Liver (tissue), 9 donors: Measurements from ENCODE around the gene CDK17. TPM values are rescaled to one million over a fixed set of nuclear protein-coding genes. Genes with fewer than 3 reads are reported as not detected.

ENCODE experiments used
- DNase-seq: peaks from one replicate; pipeline ENCODE4 v3.0.0-alpha.2; 2017; ENCODE audit warnings: low spot score
- H3K27ac ChIP-seq, 2 donors: one replicate each; pipeline ENCODE4 v1.7.0; 2013; ENCODE audit warnings: inconsistent platforms in 2 of 2, low read length in 2 of 2, control low read depth in 1 of 2, low read depth in 1 of 2, mild to moderate bottlenecking in 1 of 2
- H3K27me3 ChIP-seq, 4 donors: one replicate each; pipeline versions ENCODE4 v1.6.1 to v1.7.0; 2013; ENCODE audit warnings: low read length in 3 of 4, inconsistent platforms in 1 of 4, mild to moderate bottlenecking in 1 of 4, moderate library complexity in 1 of 4; ENCODE audit not compliant: control insufficient read depth in 4 of 4, insufficient read depth in 4 of 4
- H3K36me3 ChIP-seq, 4 donors: one replicate each; pipeline versions ENCODE4 v1.6.1 to v1.7.0; 2013; ENCODE audit warnings: low read length in 3 of 4, mild to moderate bottlenecking in 3 of 4, low read depth in 1 of 4, moderate library complexity in 1 of 4; ENCODE audit not compliant: control insufficient read depth in 4 of 4, insufficient read depth in 3 of 4
- H3K4me1 ChIP-seq, 4 donors: one replicate each; pipeline versions ENCODE4 v1.6.1 to v1.7.0; 2013; ENCODE audit warnings: low read length in 3 of 4, mild to moderate bottlenecking in 3 of 4, moderate library complexity in 1 of 4; ENCODE audit not compliant: control insufficient read depth in 4 of 4, insufficient read depth in 4 of 4
- H3K4me3 ChIP-seq, 3 donors: one replicate each; pipeline versions ENCODE4 v1.6.1 to v1.7.0; 2013; ENCODE audit warnings: low read length in 3 of 3, control low read depth in 1 of 3, low read depth in 1 of 3, mild to moderate bottlenecking in 1 of 3
- H3K9ac ChIP-seq, 2 donors: one replicate each; pipeline ENCODE4 v1.7.0; 2013; ENCODE audit warnings: low read length in 2 of 2, mild to moderate bottlenecking in 2 of 2, moderate library complexity in 2 of 2, control low read depth in 1 of 2, low read depth in 1 of 2
- H3K9me3 ChIP-seq, 4 donors: one replicate each; pipeline versions ENCODE4 v1.6.1 to v1.7.0; 2013; ENCODE audit warnings: low read length in 3 of 4; ENCODE audit not compliant: control insufficient read depth in 4 of 4
- CTCF ChIP-seq: fragments of 150-350 bp; IDR thresholded peaks from 2 replicates; pipeline ENCODE4 v1.5.1; 2017; ENCODE audit warnings: improper control_type of control experiment, low read depth, low read length; ENCODE audit not compliant: missing input control
- EGR1 ChIP-seq, 2 donors: IDR thresholded peaks; 2 replicates each; pipeline ENCODE4 v1.6.1; 2016 to 2018; ENCODE audit warnings: antibody characterized with exemption in 2 of 2, low read depth in 2 of 2
- FOXA1 ChIP-seq: IDR thresholded peaks from 2 replicates; pipeline ENCODE4 v1.6.1; 2016; ENCODE audit warnings: antibody characterized with exemption
- FOXA2 ChIP-seq: IDR thresholded peaks from 2 replicates; pipeline ENCODE4 v1.6.1; 2016; ENCODE audit warnings: antibody characterized with exemption
- GABPA ChIP-seq, 2 donors: IDR thresholded peaks in 1 of 2; conservative IDR thresholded peaks in 1 of 2; 2 replicates each; pipeline ENCODE4 v1.6.1; 2016; ENCODE audit warnings: antibody characterized with exemption in 2 of 2, mild to moderate bottlenecking in 1 of 2, moderate library complexity in 1 of 2
- HNF4A ChIP-seq, 2 donors: conservative IDR thresholded peaks; 2 replicates each; pipeline ENCODE4 v1.6.1; 2016; ENCODE audit warnings: antibody characterized with exemption in 2 of 2, mild to moderate bottlenecking in 2 of 2
- HNF4G ChIP-seq: IDR thresholded peaks from 2 replicates; pipeline ENCODE4 v1.6.1; 2016; ENCODE audit warnings: antibody characterized with exemption
- JUND ChIP-seq, 2 donors: IDR thresholded peaks; 2 replicates each; pipeline ENCODE4 v1.6.1; 2016; ENCODE audit warnings: antibody characterized with exemption in 2 of 2
- MAX ChIP-seq: IDR thresholded peaks from 2 replicates; pipeline ENCODE4 v1.6.1; 2016; ENCODE audit warnings: antibody characterized with exemption
- NR2F2 ChIP-seq: IDR thresholded peaks from 2 replicates; pipeline ENCODE4 v1.6.1; 2016; ENCODE audit warnings: antibody characterized with exemption
- RAD21 ChIP-seq, 2 donors: IDR thresholded peaks; 2 replicates each; pipeline ENCODE4 v1.6.1; 2016; ENCODE audit warnings: antibody characterized with exemption in 2 of 2, mild to moderate bottlenecking in 2 of 2
- RXRA ChIP-seq, 2 donors: IDR thresholded peaks; 2 replicates each; pipeline ENCODE4 v1.6.1; 2017 to 2018; ENCODE audit warnings: antibody characterized with exemption in 2 of 2, mild to moderate bottlenecking in 1 of 2
- SP1 ChIP-seq: IDR thresholded peaks from 2 replicates; pipeline ENCODE4 v1.6.1; 2018; ENCODE audit warnings: antibody characterized with exemption, mild to moderate bottlenecking
- TAF1 ChIP-seq: conservative IDR thresholded peaks from 2 replicates; pipeline ENCODE4 v1.6.1; 2016; ENCODE audit warnings: antibody characterized with exemption, mild to moderate bottlenecking
- YY1 ChIP-seq: IDR thresholded peaks from 2 replicates; pipeline ENCODE4 v1.6.1; 2016; ENCODE audit warnings: antibody characterized with exemption, mild to moderate bottlenecking
- WGBS: extraction: QIAGEN DNeasy Blood & Tissue Kit; methylation state at CpG from one replicate; pipeline ENCODE4 v1.1.7; 2013; 5-methylcytosine and 5-hydroxymethylcytosine counted together
- polyA plus RNA-seq, 2 donors: library from polyadenylated mRNA; stranded (reverse) in 1 of 2; unstranded in 1 of 2; fragments of 200-250 nt in 1 of 2; fragments of >200 nt in 1 of 2; fragmentation: Nextera tagmentation in 1 of 2; extraction: Ambion mirVana in 1 of 2; gene quantifications; one replicate each; pipeline versions ENCODE4 v1.2.1 to v1.2.3, GENCODE V29; 2013 to 2015
- total RNA-seq, 2 donors: library from RNA; depleted of rRNA; stranded (reverse); fragments of >200 nt; gene quantifications; one replicate each; pipeline ENCODE4 v1.2.3, GENCODE V29; 2014
- TF ChIP-seq, protein P1 (sequence below): IDR thresholded peaks from 2 replicates; pipeline ENCODE4 v1.6.1; 2016; ENCODE audit warnings: antibody characterized with exemption
- TF ChIP-seq, protein P2 (sequence below): IDR thresholded peaks from 2 replicates; pipeline ENCODE4 v1.6.1; 2016; ENCODE audit warnings: antibody characterized with exemption
- TF ChIP-seq, protein P3 (sequence below): IDR thresholded peaks from 2 replicates; pipeline ENCODE4 v1.6.1; 2016; ENCODE audit warnings: antibody characterized with exemption, mild to moderate bottlenecking
- donor health status: healthy.
- donor health status: healthy.
- donor health status: healthy.
- donor health status: healthy.
- donor health status: healthy.

CDK17 gene
- total and polyA plus RNA-seq, 4 donors = 4.8 to 25.2 (median 14.9) TPM

DNA sequence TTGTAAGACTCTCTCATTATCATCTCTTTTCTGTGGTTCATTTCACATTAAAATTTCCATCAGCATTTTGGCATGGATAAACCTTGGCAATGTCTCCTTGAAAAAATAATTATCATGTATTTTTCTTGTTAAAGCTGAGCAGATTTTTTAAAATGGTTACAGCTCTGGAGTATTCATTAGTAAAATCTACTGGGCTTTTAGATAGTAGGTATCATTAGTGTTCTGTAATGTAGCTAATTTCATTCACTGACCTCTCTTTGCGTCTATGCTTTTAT, 36.9 kb upstream of the CDK17 start:
- Histone ChIP-seq H3K27ac (no peak overlapping the region), H3K9me3 (no peaks in the 10 kb centered on the region), H3K36me3 (no peaks in the 10 kb centered on the region), H3K9ac (no peak overlapping the region), H3K4me1 (no peaks in the 10 kb centered on the region), H3K4me3 (no peak overlapping the region), H3K27me3 (no peaks in the 10 kb centered on the region)
- TF ChIP-seq SP1 = no peak
- TF ChIP-seq CTCF = no peak
- no peak for TF ChIP-seq FOXA1
- TF ChIP-seq RXRA (IDR thresholded peaks at IDR 0.05) = no peak
- no peak for TF ChIP-seq FOXA2
- TF ChIP-seq HNF4G = no peak
- TF ChIP-seq TAF1 = no peak
- TF ChIP-seq JUND (IDR thresholded peaks at IDR 0.05) = no peak
- TF ChIP-seq EGR1 (IDR thresholded peaks at IDR 0.05; ENCODE audit: low read depth in 2 of 2) = no peak
- TF ChIP-seq GABPA (IDR thresholded peaks at IDR 0.05 in 1 of 2, conservative IDR thresholded peaks at IDR 0.05 in 1 of 2) = no peak
- TF ChIP-seq, protein P1, sequence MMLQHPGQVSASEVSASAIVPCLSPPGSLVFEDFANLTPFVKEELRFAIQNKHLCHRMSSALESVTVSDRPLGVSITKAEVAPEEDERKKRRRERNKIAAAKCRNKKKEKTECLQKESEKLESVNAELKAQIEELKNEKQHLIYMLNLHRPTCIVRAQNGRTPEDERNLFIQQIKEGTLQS = no peak
- no peak for TF ChIP-seq YY1
- TF ChIP-seq, protein P2, sequence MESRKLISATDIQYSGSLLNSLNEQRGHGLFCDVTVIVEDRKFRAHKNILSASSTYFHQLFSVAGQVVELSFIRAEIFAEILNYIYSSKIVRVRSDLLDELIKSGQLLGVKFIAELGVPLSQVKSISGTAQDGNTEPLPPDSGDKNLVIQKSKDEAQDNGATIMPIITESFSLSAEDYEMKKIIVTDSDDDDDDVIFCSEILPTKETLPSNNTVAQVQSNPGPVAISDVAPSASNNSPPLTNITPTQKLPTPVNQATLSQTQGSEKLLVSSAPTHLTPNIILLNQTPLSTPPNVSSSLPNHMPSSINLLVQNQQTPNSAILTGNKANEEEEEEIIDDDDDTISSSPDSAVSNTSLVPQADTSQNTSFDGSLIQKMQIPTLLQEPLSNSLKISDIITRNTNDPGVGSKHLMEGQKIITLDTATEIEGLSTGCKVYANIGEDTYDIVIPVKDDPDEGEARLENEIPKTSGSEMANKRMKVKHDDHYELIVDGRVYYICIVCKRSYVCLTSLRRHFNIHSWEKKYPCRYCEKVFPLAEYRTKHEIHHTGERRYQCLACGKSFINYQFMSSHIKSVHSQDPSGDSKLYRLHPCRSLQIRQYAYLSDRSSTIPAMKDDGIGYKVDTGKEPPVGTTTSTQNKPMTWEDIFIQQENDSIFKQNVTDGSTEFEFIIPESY = no peak
- TF ChIP-seq NR2F2 = no peak
- TF ChIP-seq, protein P3, sequence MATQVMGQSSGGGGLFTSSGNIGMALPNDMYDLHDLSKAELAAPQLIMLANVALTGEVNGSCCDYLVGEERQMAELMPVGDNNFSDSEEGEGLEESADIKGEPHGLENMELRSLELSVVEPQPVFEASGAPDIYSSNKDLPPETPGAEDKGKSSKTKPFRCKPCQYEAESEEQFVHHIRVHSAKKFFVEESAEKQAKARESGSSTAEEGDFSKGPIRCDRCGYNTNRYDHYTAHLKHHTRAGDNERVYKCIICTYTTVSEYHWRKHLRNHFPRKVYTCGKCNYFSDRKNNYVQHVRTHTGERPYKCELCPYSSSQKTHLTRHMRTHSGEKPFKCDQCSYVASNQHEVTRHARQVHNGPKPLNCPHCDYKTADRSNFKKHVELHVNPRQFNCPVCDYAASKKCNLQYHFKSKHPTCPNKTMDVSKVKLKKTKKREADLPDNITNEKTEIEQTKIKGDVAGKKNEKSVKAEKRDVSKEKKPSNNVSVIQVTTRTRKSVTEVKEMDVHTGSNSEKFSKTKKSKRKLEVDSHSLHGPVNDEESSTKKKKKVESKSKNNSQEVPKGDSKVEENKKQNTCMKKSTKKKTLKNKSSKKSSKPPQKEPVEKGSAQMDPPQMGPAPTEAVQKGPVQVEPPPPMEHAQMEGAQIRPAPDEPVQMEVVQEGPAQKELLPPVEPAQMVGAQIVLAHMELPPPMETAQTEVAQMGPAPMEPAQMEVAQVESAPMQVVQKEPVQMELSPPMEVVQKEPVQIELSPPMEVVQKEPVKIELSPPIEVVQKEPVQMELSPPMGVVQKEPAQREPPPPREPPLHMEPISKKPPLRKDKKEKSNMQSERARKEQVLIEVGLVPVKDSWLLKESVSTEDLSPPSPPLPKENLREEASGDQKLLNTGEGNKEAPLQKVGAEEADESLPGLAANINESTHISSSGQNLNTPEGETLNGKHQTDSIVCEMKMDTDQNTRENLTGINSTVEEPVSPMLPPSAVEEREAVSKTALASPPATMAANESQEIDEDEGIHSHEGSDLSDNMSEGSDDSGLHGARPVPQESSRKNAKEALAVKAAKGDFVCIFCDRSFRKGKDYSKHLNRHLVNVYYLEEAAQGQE = no peak
- 95% methylated on average over 1 of the region's 1 CpG for WGBS
- no peak for DNase-seq

DNA sequence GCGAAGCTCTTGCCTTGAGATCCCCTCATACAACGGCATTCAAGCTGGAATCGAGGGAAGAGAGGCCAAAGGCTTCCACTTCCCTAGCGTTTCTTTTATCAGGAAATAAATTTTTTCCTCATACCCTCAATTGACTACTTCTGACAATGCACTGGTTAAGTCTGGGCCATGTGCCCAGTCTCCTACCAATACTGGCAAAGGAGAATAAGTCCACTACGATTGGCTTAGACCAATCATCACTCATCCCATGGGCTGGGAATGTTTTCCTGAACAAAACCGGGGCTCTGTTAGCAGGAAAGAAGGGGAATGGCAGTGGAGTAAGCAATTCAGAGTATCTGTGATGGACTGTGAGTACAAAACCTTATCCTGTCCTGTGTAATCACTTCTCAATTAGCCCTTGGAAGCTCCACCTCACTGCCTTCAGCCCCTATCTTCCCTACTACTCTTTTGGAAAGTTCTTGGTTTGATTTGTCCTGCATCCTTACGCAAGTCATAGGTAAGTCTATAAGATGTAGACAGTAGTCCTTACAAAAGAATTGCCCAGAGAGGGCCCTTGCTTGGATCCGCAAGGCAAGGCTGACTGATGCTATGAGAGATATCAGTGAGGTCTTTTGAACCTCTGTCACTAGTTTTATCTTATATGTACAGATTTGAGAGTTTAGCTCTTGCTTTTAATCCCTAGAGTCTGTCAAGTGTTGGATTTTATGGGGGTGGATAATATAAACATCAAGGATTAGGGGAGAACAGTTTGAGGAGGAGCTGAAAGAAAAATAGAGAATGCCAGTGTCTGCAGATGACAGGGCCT, 36.3 kb upstream of the CDK17 start:
- Histone ChIP-seq H3K4me3 (no peak overlapping the region), H3K4me1 (no peaks in the 10 kb centered on the region), H3K36me3 (no peaks in the 10 kb centered on the region), H3K27me3 (no peaks in the 10 kb centered on the region), H3K9ac (no peak overlapping the region), H3K27ac (no peak overlapping the region), H3K9me3 (no peaks in the 10 kb centered on the region)
- DNase-seq = no peak
- 83% methylated on average over 8 of the region's 8 CpGs for WGBS
- TF ChIP-seq CTCF = no peak
- TF ChIP-seq SP1 = no peak
- TF ChIP-seq JUND (IDR thresholded peaks at IDR 0.05) = no peak
- TF ChIP-seq, protein P1 = no peak
- no peak for TF ChIP-seq YY1
- no peak for TF ChIP-seq HNF4G
- no peak for TF ChIP-seq NR2F2
- no peak for TF ChIP-seq RAD21 (IDR thresholded peaks at IDR 0.05)
- no peak for TF ChIP-seq TAF1
- no peak for TF ChIP-seq RXRA (IDR thresholded peaks at IDR 0.05)
- no peak for TF ChIP-seq HNF4A (conservative IDR thresholded peaks at IDR 0.05)
- no peak for TF ChIP-seq GABPA (IDR thresholded peaks at IDR 0.05 in 1 of 2, conservative IDR thresholded peaks at IDR 0.05 in 1 of 2)
- no peak for TF ChIP-seq MAX
- TF ChIP-seq FOXA1 = no peak
- TF ChIP-seq, protein P2 = no peak
